Measurements from ENCODE around the gene ST3GAL5.
A peak's percentile ranks its signal among the peaks of the same experiment; 100 is the strongest.

Gene ST3GAL5

DNA sequence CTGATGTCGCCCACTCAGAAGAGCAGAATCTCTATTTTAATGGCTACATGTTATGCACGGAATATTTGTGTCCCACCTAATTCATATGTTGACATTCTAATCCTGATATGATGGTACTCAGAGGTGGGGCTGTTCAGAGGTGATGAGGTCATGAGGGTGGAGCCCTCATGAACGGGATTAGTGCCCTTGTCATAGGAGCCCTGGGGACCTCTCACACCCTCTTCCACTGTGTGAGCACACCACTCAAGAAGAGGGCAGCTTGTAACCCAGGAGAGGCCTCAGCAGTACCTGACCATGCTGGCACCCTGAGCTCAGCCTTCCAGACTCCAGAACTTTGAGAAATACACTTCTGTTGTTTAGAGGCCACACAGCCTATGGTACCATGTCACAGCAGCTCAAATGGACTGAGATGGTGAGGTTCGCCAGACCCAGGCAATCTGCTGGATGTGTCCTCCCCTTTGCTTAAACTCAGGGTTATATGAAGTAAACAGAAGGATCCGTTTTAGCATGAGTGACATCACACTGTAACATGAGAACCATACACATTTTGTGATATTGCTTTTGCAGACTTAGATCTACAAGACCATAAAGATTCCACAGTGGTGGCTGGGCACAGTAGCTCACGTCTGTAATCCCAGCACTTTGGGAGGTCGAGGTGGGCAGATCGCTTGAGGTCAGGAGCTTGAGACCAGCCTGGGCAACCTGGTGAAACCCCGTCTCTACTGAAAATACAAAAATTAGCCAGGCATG, 86.3 kb downstream of the ST3GAL5 start:
- TF ChIP-seq CTCF (IDR thresholded peaks at IDR 0.05; ENCODE audit: insufficient read depth, low read length, missing control alignments): no peak
- ChIA-PET CTCF (interaction anchor here (0.6 to 20.9 kb wide), 17 partner anchors 8 to 167 kb away, joined by 3 to 643 read pairs (median 4); partner anchors contain the start of gene ATOH8), POLR2A (interaction anchor here (0.6 to 0.7 kb wide), 2 partner anchors 147 to 237 kb away, joined by 3 read pairs; no protein-coding TSS in a partner anchor)
- no peak for DNase-seq (ENCODE audit: low read depth, low spot score)
- no peak overlapping the region for H3K4me3 ChIP-seq (ENCODE audit: low read depth, low read length)

- TF ChIP-seq CTCF (IDR thresholded peaks at IDR 0.05; ENCODE audit: insufficient read depth, low read length, missing control alignments): no peak
- no peak overlapping the region for H3K4me3 ChIP-seq (ENCODE audit: low read depth, low read length)
- ChIA-PET POLR2A (interaction anchor here (0.6 kb wide), 1 partner anchor 147 kb away, joined by 3 read pairs; no protein-coding TSS in a partner anchor), CTCF (interaction anchor here (0.8 to 20.9 kb wide), 12 partner anchors 7 to 152 kb away, joined by 3 to 643 read pairs (median 6); partner anchors contain the start of gene ATOH8)
- no peak for DNase-seq (ENCODE audit: low read depth, low spot score)
These were observed 86.9 kb downstream of the ST3GAL5 start for GRCh38 chr2:85801871-85802270.

DNA sequence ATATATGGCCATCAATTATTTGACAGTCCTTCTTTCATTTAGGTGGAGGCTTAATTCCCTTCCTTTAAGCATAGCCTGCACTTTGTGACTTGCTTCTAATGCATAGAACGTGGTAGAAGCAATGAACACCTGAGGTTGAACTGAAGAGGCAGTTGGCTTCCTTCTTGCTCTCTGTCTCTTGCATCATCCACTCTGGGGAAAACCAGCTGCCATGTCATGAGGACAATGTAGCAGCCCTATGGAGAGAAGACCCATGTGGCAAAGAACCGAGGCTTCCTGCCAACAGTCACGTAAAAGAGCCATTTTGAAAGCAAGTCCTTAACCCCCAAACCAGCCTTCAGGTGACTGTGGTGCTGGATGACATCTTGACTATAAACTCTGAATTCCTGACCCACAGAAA, 88.2 kb downstream of the ST3GAL5 start:
- no peak overlapping the region for H3K4me3 ChIP-seq (ENCODE audit: low read depth, low read length)
- no peak for DNase-seq (ENCODE audit: low read depth, low spot score)
- no peak for TF ChIP-seq CTCF (IDR thresholded peaks at IDR 0.05; ENCODE audit: insufficient read depth, low read length, missing control alignments)
- ChIA-PET POLR2A (no interaction called here), CTCF (interaction anchor here (1.1 to 20.9 kb wide), 4 partner anchors 12 to 75 kb away, joined by 3 to 643 read pairs (median 28); partner anchors contain the start of gene ATOH8)

DNA sequence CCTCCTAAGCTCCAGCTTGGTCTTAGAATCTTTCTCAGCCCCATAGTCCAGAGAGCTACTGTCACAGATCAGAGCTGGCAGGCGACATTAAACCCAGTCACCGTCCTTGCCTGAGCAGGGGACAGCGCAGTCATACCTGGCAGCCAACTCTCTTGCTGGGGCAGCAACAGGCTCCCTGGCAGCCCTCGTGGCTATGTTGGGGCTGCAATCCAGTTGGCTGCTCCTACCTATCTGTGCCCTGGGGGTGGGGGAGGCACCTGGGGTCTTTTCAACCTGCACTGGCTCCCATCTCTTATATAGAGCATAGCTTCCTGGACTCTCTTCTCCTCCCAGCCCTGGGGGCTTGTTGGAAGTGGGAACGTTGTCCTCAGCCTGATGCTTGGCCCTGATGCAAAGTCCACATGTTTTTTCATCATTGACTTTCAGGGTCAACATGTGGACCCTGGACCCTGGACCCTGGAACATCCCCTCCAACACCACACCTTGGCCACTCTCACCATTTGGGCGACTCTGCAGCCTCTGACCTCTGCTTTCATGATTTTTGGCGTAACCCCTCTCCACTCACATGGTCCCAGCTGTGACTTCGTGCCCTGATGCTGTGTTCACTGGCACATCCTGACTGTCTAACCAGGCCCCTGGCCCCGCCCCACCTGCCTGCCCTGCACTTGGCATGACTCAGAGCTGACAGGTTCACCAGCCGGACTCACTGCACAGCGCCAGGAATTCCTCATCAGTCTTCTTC, 89.4 kb downstream of the ST3GAL5 start:
- ChIA-PET CTCF (interaction anchor here (1.1 to 20.9 kb wide), 7 partner anchors 9 to 74 kb away, joined by 3 to 643 read pairs (median 3); partner anchors contain the start of gene ATOH8), POLR2A (no interaction called here)
- no peak for DNase-seq (ENCODE audit: low read depth, low spot score)
- TF ChIP-seq CTCF (IDR thresholded peaks at IDR 0.05; ENCODE audit: insufficient read depth, low read length, missing control alignments): no peak
- H3K4me3 ChIP-seq (ENCODE audit: low read depth, low read length): no peak overlapping the region

GRCh38 chr2:85797921-85798320, 90.9 kb downstream of the ST3GAL5 start:
- no peak overlapping the region for H3K4me3 ChIP-seq (ENCODE audit: low read depth, low read length)
- peak; percentile 43 for TF ChIP-seq CTCF (IDR thresholded peaks at IDR 0.05; ENCODE audit: insufficient read depth, low read length, missing control alignments)
- no peak for DNase-seq (ENCODE audit: low read depth, low spot score)
- CTCF ChIA-PET: interaction anchor here (0.7 to 1.8 kb wide), 11 partner anchors 10 to 149 kb away, joined by 3 to 14 read pairs (median 4); no protein-coding TSS in a partner anchor
- POLR2A ChIA-PET: no interaction called here

DNA sequence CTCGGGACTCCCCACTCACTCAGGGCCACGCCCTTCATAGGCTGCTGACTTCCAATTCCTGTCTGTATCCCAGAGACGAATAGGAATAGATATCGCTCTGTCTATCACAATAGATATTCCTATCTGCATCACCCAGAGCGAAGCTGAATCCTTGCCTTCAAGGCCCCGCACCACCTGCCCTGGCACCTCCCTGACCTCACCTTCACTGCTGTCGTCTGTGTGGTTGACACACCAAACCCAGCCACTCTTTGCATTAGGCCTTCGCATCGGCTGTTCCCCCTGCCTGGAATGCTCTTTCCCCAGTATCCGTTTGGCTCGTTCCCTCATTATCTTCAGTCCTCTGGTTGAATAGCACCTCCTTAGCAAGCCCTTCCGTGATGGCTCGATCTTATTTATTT, 91.5 kb downstream of the ST3GAL5 start:
- CTCF ChIA-PET: interaction anchor here (0.7 to 1.8 kb wide), 11 partner anchors 9 to 161 kb away, joined by 3 to 14 read pairs (median 4); no protein-coding TSS in a partner anchor
- POLR2A ChIA-PET: no interaction called here
- DNase-seq (ENCODE audit: low read depth, low spot score): no peak

More for the DNA sequence above, 91.5 kb downstream of the ST3GAL5 start:
- no peak for TF ChIP-seq CTCF (IDR thresholded peaks at IDR 0.05; ENCODE audit: insufficient read depth, low read length, missing control alignments)
- no peak overlapping the region for H3K4me3 ChIP-seq (ENCODE audit: low read depth, low read length)

Data from AG04449 (cell line).